GM23338 (cell line): ENCODE results near the gene PARP14. TPM values are rescaled to one million over a fixed set of nuclear protein-coding genes. Genes with fewer than 3 reads are reported as not detected.

Source experiments
- NANOG ChIP-seq: IDR thresholded peaks from 2 replicates; pipeline ENCODE4 v1.6.1; 2016; ENCODE audit warnings: antibody characterized with exemption, borderline replicate concordance
- REST ChIP-seq: IDR thresholded peaks from one replicate; pipeline ENCODE4 v1.6.1; 2018; ENCODE audit warnings: antibody characterized with exemption; ENCODE audit not compliant: unreplicated experiment
- STAT1 ChIP-seq: IDR thresholded peaks from one replicate; pipeline ENCODE4 v1.6.1; 2016; ENCODE audit warnings: antibody characterized with exemption; ENCODE audit not compliant: unreplicated experiment
- polyA plus RNA-seq: library from polyadenylated mRNA; unstranded; fragments of >200 nt; fragmentation: Nextera tagmentation; extraction: Ambion mirVana; gene quantifications from 2 replicates; pipeline ENCODE4 v1.2.1, GENCODE V29; 2016
- total RNA-seq: library from RNA; depleted of rRNA; stranded (reverse); fragments of >200 nt; shearing (Covaris generic); gene quantifications from 2 replicates; pipeline ENCODE4 v1.2.3, GENCODE V29; 2014
- TF ChIP-seq, protein P1 (sequence below): fragments of 250-450 bp; sonication (Bioruptor Pico); IDR thresholded peaks from 2 replicates; pipeline ENCODE4 v1.5.0; 2020; ENCODE audit warnings: mild to moderate bottlenecking, moderate library complexity
- TF ChIP-seq, protein P2 (sequence below), 2 experiments: fragments of 200-600 bp in 1 of 2; sonication (generic) in 1 of 2; conservative IDR thresholded peaks; 2 replicates each; pipeline versions ENCODE4 v1.5.1 to v1.6.1; 2016 to 2017; ENCODE audit warnings: antibody characterized with exemption in 2 of 2, low read depth in 2 of 2, mild to moderate bottlenecking in 2 of 2, moderate library complexity in 1 of 2

The PARP14 gene
- total and polyA plus RNA-seq, 2 experiments from 2014 or later = 7.8 to 26.0 TPM

DNA sequence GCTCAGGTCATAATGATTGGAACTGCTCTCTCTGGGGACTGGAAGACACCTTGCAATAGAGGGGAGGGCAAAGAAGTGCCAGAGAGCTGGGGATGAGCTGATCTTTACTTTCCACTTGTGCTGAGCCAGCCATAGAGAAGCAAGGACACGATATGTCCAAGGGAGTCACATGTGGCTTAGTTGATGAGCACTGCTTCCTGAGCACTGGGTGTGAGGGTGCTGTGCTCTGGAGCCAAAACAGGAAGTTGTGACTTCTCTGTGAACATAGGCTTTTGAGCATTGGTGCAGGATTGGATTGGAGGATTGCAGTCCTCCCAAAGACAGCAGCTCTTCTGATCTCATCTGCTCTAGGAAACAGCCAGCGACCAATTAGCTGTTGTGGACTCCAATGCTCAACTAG, 6.7 kb downstream of the PARP14 start (continued):
- TF ChIP-seq, protein P1, sequence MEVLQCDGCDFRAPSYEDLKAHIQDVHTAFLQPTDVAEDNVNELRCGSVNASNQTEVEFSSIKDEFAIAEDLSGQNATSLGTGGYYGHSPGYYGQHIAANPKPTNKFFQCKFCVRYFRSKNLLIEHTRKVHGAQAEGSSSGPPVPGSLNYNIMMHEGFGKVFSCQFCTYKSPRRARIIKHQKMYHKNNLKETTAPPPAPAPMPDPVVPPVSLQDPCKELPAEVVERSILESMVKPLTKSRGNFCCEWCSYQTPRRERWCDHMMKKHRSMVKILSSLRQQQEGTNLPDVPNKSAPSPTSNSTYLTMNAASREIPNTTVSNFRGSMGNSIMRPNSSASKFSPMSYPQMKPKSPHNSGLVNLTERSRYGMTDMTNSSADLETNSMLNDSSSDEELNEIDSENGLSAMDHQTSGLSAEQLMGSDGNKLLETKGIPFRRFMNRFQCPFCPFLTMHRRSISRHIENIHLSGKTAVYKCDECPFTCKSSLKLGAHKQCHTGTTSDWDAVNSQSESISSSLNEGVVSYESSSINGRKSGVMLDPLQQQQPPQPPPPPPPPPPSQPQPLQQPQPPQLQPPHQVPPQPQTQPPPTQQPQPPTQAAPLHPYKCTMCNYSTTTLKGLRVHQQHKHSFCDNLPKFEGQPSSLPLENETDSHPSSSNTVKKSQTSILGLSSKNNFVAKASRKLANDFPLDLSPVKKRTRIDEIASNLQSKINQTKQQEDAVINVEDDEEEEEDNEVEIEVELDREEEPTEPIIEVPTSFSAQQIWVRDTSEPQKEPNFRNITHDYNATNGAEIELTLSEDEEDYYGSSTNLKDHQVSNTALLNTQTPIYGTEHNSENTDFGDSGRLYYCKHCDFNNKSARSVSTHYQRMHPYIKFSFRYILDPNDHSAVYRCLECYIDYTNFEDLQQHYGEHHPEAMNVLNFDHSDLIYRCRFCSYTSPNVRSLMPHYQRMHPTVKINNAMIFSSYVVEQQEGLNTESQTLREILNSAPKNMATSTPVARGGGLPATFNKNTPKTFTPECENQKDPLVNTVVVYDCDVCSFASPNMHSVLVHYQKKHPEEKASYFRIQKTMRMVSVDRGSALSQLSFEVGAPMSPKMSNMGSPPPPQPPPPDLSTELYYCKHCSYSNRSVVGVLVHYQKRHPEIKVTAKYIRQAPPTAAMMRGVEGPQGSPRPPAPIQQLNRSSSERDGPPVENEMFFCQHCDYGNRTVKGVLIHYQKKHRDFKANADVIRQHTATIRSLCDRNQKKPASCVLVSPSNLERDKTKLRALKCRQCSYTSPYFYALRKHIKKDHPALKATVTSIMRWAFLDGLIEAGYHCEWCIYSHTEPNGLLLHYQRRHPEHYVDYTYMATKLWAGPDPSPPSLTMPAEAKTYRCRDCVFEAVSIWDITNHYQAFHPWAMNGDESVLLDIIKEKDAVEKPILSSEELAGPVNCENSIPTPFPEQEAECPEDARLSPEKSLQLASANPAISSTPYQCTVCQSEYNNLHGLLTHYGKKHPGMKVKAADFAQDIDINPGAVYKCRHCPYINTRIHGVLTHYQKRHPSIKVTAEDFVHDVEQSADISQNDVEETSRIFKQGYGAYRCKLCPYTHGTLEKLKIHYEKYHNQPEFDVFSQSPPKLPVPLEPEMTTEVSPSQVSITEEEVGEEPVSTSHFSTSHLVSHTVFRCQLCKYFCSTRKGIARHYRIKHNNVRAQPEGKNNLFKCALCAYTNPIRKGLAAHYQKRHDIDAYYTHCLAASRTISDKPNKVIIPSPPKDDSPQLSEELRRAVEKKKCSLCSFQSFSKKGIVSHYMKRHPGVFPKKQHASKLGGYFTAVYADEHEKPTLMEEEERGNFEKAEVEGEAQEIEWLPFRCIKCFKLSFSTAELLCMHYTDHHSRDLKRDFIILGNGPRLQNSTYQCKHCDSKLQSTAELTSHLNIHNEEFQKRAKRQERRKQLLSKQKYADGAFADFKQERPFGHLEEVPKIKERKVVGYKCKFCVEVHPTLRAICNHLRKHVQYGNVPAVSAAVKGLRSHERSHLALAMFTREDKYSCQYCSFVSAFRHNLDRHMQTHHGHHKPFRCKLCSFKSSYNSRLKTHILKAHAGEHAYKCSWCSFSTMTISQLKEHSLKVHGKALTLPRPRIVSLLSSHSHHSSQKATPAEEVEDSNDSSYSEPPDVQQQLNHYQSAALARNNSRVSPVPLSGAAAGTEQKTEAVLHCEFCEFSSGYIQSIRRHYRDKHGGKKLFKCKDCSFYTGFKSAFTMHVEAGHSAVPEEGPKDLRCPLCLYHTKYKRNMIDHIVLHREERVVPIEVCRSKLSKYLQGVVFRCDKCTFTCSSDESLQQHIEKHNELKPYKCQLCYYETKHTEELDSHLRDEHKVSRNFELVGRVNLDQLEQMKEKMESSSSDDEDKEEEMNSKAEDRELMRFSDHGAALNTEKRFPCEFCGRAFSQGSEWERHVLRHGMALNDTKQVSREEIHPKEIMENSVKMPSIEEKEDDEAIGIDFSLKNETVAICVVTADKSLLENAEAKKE = no peak
- TF ChIP-seq REST (no peak), STAT1 (no peak), NANOG (no peak)
- TF ChIP-seq, protein P2, sequence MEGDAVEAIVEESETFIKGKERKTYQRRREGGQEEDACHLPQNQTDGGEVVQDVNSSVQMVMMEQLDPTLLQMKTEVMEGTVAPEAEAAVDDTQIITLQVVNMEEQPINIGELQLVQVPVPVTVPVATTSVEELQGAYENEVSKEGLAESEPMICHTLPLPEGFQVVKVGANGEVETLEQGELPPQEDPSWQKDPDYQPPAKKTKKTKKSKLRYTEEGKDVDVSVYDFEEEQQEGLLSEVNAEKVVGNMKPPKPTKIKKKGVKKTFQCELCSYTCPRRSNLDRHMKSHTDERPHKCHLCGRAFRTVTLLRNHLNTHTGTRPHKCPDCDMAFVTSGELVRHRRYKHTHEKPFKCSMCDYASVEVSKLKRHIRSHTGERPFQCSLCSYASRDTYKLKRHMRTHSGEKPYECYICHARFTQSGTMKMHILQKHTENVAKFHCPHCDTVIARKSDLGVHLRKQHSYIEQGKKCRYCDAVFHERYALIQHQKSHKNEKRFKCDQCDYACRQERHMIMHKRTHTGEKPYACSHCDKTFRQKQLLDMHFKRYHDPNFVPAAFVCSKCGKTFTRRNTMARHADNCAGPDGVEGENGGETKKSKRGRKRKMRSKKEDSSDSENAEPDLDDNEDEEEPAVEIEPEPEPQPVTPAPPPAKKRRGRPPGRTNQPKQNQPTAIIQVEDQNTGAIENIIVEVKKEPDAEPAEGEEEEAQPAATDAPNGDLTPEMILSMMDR (conservative IDR thresholded peaks at IDR 0.05; ENCODE audit: low read depth in 2 of 2) = no peak
